ENCODE data around the gene DICER1.

DICER1 gene

DNA sequence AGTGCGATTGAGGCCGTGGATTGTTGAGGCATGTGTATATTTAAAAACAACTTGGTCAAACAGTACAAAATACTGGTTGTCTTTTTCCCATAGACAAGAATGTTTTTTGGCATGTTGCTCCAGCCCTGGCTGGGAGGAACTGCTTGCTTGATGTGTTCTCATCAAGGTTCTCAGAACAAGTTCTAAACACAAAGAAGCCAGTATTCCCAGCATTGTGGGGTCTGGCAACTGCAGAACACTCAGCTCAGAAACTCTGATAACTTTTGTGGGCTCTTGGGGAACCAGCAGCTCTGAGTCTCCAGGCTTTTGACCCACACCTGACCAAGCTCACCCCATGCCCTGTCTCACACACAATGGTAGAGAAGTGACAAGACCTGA, 27.1 kb upstream of the DICER1 start:
- TF ChIP-seq POLR2AphosphoS5 (IDR thresholded peaks at IDR 0.05; ENCODE audit: low read depth), result no peak
- Histone ChIP-seq H3K4me3 (replicated peaks; ENCODE audit: insufficient read depth, low read length) (no peak overlapping the region), H3K27ac (replicated peaks) (peak overlapping the region; percentile 92), H3K27me3 (ENCODE audit: insufficient read depth, poor library complexity, severe bottlenecking) (no peaks in the 10 kb centered on the region)
- no peak for DNase-seq (ENCODE audit: low read depth in 1 of 2, low spot score in 1 of 2)

DNA sequence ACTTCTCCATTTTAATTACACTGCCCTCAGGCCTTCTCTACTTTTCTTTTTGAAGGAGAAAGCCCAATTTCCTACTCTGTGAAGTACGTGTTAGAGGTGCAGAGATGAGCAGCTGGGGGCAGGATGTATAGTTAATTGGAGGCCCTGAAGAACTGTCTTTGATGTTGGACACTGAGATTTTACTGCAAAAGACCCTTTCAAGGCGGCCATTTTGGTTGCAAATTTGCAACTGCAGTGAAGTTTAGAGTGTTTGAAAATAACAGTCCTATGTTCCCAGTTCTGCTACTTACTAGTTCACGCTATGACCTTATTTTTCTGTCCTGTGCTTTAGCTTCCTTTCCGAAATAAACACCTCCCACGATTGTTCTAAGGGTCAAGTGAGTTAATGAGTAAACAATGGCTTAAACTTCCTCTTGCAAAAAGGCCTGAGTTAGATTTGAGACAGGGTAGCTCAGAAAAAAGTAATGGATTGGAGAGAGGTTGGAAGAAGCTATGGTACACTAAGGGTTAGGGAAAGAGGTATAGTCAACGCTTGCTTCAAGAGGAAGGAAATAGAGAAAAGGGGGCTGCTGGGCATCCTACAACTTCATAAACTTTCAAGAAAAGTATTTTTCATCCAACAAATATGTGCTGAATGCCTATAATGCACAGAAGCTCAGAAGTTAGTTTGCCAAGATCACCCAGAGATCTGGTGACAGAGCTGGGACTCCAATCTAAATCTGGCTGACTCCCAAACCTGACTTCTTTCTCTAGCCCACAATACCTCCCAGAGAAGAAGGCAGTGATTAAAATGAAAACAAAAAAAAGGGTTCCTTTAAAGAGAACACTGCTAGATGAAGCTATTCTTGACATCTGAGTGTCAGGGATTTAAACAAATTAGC, 26.4 kb upstream of the DICER1 start:
- Histone ChIP-seq H3K27me3 (ENCODE audit: insufficient read depth, poor library complexity, severe bottlenecking) (no peaks in the 10 kb centered on the region), H3K27ac (replicated peaks) (peak overlapping the region; percentile 48), H3K4me3 (replicated peaks; ENCODE audit: insufficient read depth, low read length) (no peak overlapping the region)
- TF ChIP-seq POLR2AphosphoS5 (IDR thresholded peaks at IDR 0.05; ENCODE audit: low read depth), result no peak
- TF ChIP-seq, protein P1, sequence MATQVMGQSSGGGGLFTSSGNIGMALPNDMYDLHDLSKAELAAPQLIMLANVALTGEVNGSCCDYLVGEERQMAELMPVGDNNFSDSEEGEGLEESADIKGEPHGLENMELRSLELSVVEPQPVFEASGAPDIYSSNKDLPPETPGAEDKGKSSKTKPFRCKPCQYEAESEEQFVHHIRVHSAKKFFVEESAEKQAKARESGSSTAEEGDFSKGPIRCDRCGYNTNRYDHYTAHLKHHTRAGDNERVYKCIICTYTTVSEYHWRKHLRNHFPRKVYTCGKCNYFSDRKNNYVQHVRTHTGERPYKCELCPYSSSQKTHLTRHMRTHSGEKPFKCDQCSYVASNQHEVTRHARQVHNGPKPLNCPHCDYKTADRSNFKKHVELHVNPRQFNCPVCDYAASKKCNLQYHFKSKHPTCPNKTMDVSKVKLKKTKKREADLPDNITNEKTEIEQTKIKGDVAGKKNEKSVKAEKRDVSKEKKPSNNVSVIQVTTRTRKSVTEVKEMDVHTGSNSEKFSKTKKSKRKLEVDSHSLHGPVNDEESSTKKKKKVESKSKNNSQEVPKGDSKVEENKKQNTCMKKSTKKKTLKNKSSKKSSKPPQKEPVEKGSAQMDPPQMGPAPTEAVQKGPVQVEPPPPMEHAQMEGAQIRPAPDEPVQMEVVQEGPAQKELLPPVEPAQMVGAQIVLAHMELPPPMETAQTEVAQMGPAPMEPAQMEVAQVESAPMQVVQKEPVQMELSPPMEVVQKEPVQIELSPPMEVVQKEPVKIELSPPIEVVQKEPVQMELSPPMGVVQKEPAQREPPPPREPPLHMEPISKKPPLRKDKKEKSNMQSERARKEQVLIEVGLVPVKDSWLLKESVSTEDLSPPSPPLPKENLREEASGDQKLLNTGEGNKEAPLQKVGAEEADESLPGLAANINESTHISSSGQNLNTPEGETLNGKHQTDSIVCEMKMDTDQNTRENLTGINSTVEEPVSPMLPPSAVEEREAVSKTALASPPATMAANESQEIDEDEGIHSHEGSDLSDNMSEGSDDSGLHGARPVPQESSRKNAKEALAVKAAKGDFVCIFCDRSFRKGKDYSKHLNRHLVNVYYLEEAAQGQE (IDR thresholded peaks at IDR 0.05; ENCODE audit: insufficient replicate concordance, low read depth), result no peak
- no peak for TF ChIP-seq GABPA (IDR thresholded peaks at IDR 0.05; ENCODE audit: low read depth)
- TF ChIP-seq, protein P2, sequence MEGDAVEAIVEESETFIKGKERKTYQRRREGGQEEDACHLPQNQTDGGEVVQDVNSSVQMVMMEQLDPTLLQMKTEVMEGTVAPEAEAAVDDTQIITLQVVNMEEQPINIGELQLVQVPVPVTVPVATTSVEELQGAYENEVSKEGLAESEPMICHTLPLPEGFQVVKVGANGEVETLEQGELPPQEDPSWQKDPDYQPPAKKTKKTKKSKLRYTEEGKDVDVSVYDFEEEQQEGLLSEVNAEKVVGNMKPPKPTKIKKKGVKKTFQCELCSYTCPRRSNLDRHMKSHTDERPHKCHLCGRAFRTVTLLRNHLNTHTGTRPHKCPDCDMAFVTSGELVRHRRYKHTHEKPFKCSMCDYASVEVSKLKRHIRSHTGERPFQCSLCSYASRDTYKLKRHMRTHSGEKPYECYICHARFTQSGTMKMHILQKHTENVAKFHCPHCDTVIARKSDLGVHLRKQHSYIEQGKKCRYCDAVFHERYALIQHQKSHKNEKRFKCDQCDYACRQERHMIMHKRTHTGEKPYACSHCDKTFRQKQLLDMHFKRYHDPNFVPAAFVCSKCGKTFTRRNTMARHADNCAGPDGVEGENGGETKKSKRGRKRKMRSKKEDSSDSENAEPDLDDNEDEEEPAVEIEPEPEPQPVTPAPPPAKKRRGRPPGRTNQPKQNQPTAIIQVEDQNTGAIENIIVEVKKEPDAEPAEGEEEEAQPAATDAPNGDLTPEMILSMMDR (IDR thresholded peaks at IDR 0.05; ENCODE audit: insufficient read depth, low read length), result no peak
- TF ChIP-seq SPI1 (IDR thresholded peaks at IDR 0.05; ENCODE audit: borderline replicate concordance, low read depth), result no peak
- no peak for DNase-seq (ENCODE audit: low read depth in 1 of 2, low spot score in 1 of 2)

DNA sequence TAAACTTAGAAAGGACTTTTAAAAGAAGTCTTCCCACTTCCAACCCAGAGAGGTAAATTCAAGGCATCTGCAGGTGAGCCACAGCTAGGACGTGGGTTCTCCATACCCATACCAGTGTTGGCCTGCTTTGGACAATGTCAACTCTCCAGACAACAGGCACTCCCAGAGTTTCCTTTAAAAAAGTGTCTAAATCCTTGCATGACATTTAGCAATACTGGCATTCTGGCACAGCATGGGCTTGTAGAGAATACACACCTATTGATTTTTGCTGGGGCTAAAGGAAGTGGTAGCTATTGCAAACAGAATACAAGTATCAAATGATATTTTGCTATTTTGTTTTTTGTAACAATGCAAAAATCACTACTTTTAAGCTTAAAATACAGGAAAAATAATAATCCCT, 25.8 kb upstream of the DICER1 start:
- TF ChIP-seq, protein P2 (IDR thresholded peaks at IDR 0.05; ENCODE audit: insufficient read depth, low read length), result no peak
- TF ChIP-seq, protein P1 (IDR thresholded peaks at IDR 0.05; ENCODE audit: insufficient replicate concordance, low read depth), result no peak
- TF ChIP-seq SPI1 (IDR thresholded peaks at IDR 0.05; ENCODE audit: borderline replicate concordance, low read depth), result no peak
- TF ChIP-seq POLR2AphosphoS5 (IDR thresholded peaks at IDR 0.05; ENCODE audit: low read depth), result no peak
- TF ChIP-seq GABPA (IDR thresholded peaks at IDR 0.05; ENCODE audit: low read depth), result no peak
- no peak for DNase-seq (ENCODE audit: low read depth in 1 of 2, low spot score in 1 of 2)
- no peak overlapping the region for H3K4me3 ChIP-seq (replicated peaks; ENCODE audit: insufficient read depth, low read length)
- no peak overlapping the region for H3K27ac ChIP-seq (replicated peaks)
- no peaks in the 10 kb centered on the region for H3K27me3 ChIP-seq (ENCODE audit: insufficient read depth, poor library complexity, severe bottlenecking)

DNA sequence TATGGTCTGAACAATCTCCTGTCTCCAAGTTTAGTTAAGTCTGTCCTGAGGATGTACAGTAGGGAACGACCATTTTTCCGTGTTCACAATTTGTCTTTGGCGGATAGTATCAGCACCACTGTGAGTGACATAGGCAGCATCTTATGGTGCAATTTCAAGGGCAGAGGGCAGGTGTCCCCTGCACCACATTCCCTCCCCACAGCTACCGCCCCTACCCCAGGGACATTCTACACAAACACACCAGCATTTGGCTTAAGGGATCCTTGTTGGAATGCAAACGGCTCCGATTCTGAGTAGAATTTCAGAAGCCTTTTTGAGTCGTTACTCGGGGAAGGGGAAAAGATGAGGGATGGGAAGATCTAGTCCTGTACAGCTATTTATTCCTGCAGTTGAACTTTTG, 25.1 kb upstream of the DICER1 start:
- DNase-seq (ENCODE audit: low read depth in 1 of 2, low spot score in 1 of 2), result no peak
- no peak overlapping the region for H3K4me3 ChIP-seq (replicated peaks; ENCODE audit: insufficient read depth, low read length)
- no peaks in the 10 kb centered on the region for H3K27me3 ChIP-seq (ENCODE audit: insufficient read depth, poor library complexity, severe bottlenecking)
- TF ChIP-seq, protein P2 (IDR thresholded peaks at IDR 0.05; ENCODE audit: insufficient read depth, low read length), result no peak
- TF ChIP-seq POLR2AphosphoS5 (IDR thresholded peaks at IDR 0.05; ENCODE audit: low read depth) (no peak), GABPA (IDR thresholded peaks at IDR 0.05; ENCODE audit: low read depth) (no peak), SPI1 (IDR thresholded peaks at IDR 0.05; ENCODE audit: borderline replicate concordance, low read depth) (no peak)
- TF ChIP-seq, protein P1 (IDR thresholded peaks at IDR 0.05; ENCODE audit: insufficient replicate concordance, low read depth), result no peak
- H3K27ac ChIP-seq (replicated peaks), result no peak overlapping the region
